Measurements from ENCODE around the gene DHX57.

Gene DHX57

GRCh38 chr2:38750011-38750890 lies 125.5 kb downstream of the DHX57 start:
- DNase-seq = no peak

GRCh38 chr2:38748943-38749804 lies 126.6 kb downstream of the DHX57 start:
- no peak for DNase-seq

DNA sequence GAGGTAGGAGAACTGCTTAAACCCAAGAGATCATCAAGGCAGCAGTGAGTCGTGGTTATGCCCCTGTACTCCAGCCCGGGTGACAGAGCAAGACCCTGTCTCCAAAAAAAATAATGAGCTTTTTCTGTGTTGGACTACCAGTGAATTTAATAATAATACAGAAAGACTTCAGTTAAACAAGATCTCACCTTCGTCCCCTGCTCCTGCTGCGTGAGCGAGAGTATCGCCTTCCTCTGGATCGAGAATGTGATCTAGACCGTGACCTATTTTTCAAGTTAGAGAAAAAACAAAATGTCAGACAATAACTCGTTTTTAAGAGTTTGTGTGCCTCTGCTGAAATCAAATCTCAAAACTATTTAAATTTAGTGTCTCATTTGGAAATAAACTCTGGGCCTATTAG lies 127.3 kb downstream of the DHX57 start:
- DNase-seq = no peak

DNA sequence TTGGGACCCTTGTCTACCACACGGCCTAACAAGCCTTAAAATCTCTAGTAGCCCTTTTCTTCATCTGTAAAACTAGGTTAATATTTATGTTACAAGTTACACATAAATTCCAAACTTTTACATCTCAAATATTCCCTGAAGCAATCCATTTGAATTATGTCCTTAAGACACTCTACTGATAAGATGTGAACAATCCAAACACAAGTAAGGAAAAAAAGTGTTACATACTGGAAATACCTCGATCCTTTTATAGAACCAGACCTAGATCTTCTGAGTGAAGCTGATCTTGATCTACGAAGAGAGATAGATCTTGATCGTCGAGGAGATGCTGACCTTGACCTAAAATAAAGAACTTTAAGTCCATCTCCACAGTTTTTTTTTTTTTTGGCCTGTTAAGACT lies 127.9 kb downstream of the DHX57 start:
- no peak for DNase-seq

Data from NCI-H524 treated with DMSO at 0.1 percent for 48 hours (cell line).